Left cardiac atrium (tissue), 4 donors: ENCODE data around the gene TEN1. TPM values are rescaled to one million over a fixed set of nuclear protein-coding genes. Genes with fewer than 3 reads are reported as not detected.
"Not testable (repeated sequence)": the region's sequence is repeated elsewhere in the genome, so short reads cannot be mapped to it uniquely, and the experiment has no call there.

ENCODE experiments used
- ATAC-seq, 2 donors: fragments of 200-7000 bp; cut with Tn5 transposase; one replicate each; pipeline ENCODE4 v1.9.1; 2020; ENCODE audit warnings: mild to moderate bottlenecking in 2 of 2, moderate library complexity in 2 of 2
- DNase-seq: peaks from one replicate; pipeline ENCODE4 v3.0.0-alpha.2; 2020
- intact Hi-C, 2 donors: fragments of 100-400 bp; cut with DNase I; formaldehyde crosslinking; loops; one replicate each; pipeline versions ENCODE4 v1.14.1 to v1.15.1; 2022 to 2023
- total RNA-seq, 2 donors: library from RNA; stranded (reverse); fragmentation: NEBNext Ultra II Directional; extraction: Animal tissue kit (Norgen Biotek cat#: 25700); gene quantifications; one replicate each; pipeline ENCODE4 v1.2.1, GENCODE V29; 2021
- donor health status: DM: no; HTN: yes; CAD: no.
- donor health status: DM: no; HTN: yes; CAD: no; lungs with severe emphysema.
- donor health status: DM: yes; HTN: yes; CAD: no.
- donor health status: Dilated cardiomyopathy.

TEN1 gene
- total RNA-seq, 2 donors from 2014 or later, result 10.2 to 12.2 TPM

- intact Hi-C loops, result no loop called here
- no peak for DNase-seq
- no peak for ATAC-seq
These were observed 60.1 kb downstream of the TEN1 start for GRCh38 chr17:76039121-76039520.

- DNase-seq (no peak), ATAC-seq (no peak)
- intact Hi-C loops, result no loop called here
These were observed 61.3 kb downstream of the TEN1 start for GRCh38 chr17:76040376-76040775.

- DNase-seq, intact Hi-C loops, ATAC-seq: not testable (repeated sequence)
These were observed 63.8 kb downstream of the TEN1 start for GRCh38 chr17:76042868-76043267.

GRCh38 chr17:76044475-76045007 lies 65.5 kb downstream of the TEN1 start:
- DNase-seq, intact Hi-C loops, ATAC-seq: not testable (repeated sequence)

GRCh38 chr17:76046064-76046463 lies 67.0 kb downstream of the TEN1 start:
- intact Hi-C loops, result no loop called here
- ATAC-seq (no peak), DNase-seq (no peak)

GRCh38 chr17:76048025-76048605 lies 69.1 kb downstream of the TEN1 start:
- intact Hi-C loops, result no loop called here
- no peak for ATAC-seq
- DNase-seq, result no peak

- ATAC-seq (no peak), DNase-seq (no peak)
- intact Hi-C loops, result no loop called here
These were observed 69.7 kb downstream of the TEN1 start for GRCh38 chr17:76048711-76049110.

GRCh38 chr17:76049239-76049638 lies 70.2 kb downstream of the TEN1 start:
- ATAC-seq, result no peak
- intact Hi-C loops, result no loop called here

GRCh38 chr17:76049836-76050537 lies 70.9 kb downstream of the TEN1 start:
- ATAC-seq, result no peak
- DNase-seq, result no peak
- intact Hi-C loops, result no loop called here

More at GRCh38 chr17:76049239-76049638, 70.2 kb downstream of the TEN1 start:
- no peak for DNase-seq

Other genes with a start within 250 kb of the TEN1 start
- gene GALK1, start 214.0 kb upstream of the TEN1 start, total RNA-seq, result 10 to 100 TPM; 22.0 to 22.9 TPM
- gene UNK, start 194.4 kb upstream of the TEN1 start, total RNA-seq, result 10 to 100 TPM; 15.8 to 17.8 TPM
- gene UNC13D, start 134.8 kb upstream of the TEN1 start, total RNA-seq, result 10 to 100 TPM; 22.1 to 34.0 TPM
- 100 to 1,000 TPM; 106 to 122 TPM for gene WBP2, start 123.9 kb upstream of the TEN1 start, total RNA-seq
- 10 to 100 TPM; 22.9 to 25.3 TPM for gene TRIM47, start 100.7 kb upstream of the TEN1 start, total RNA-seq
- 1 to 10 TPM; 8.4 to 9.9 TPM for gene TRIM65, start 82.3 kb upstream of the TEN1 start, total RNA-seq
- 10 to 100 TPM; 73.7 to 83.4 TPM for gene MRPL38, start 74.4 kb upstream of the TEN1 start, total RNA-seq
- 1 to 10 TPM; 3.0 to 4.7 TPM for gene FBF1, start 38.2 kb upstream of the TEN1 start, total RNA-seq
- 10 to 100 TPM; 57.8 to 62.0 TPM for gene ACOX1, start 74 bp upstream of the TEN1 start, total RNA-seq
- 1 to 10 TPM; 3.5 to 3.9 TPM for gene CDK3, start 21.6 kb downstream of the TEN1 start, total RNA-seq
- gene EVPL, start 48.1 kb downstream of the TEN1 start, total RNA-seq, result under 1 TPM; 0.29 to 0.39 TPM
- gene SRP68, start 93.3 kb downstream of the TEN1 start, total RNA-seq, result 10 to 100 TPM; 51.1 to 60.1 TPM
- not detected for gene GALR2, start 95.5 kb downstream of the TEN1 start, total RNA-seq
- gene ZACN, start 99.9 kb downstream of the TEN1 start, total RNA-seq, result not detected
- gene EXOC7, start 124.5 kb downstream of the TEN1 start, total RNA-seq, result 10 to 100 TPM; 74.1 to 79.5 TPM
- gene FOXJ1, start 162.0 kb downstream of the TEN1 start, total RNA-seq, result not detected